K562 (cell line): ENCODE data around the gene ZCCHC8. TPM values are rescaled to one million over a fixed set of nuclear protein-coding genes. Genes with fewer than 3 reads are reported as not detected.
"Not testable (repeated sequence)": the region's sequence is repeated elsewhere in the genome, so short reads cannot be mapped to it uniquely, and the experiment has no call there.

Experiments used
- ATAC-seq: fragments of 200-7000 bp; cut with Tn5 transposase; 3 replicates; pipeline ENCODE4 v1.9.1; 2020; ENCODE audit warnings: moderate library complexity
- BruUV-seq: library from RNA; stranded (reverse); fragments of 400-500 nt; replicated peaks from 2 replicates; lab custom pipeline; 2021; lab: Mats Ljungman, UMichigan
- CTCF ChIA-PET: fragments of 300-600 bp; formaldehyde crosslinking; extraction: SDS; loops from one replicate; lab custom pipeline; 2021; ENCODE audit warnings: low intra/inter-chr PET ratio; lab: Yijun Ruan, JAX
- POLR2A ChIA-PET: fragments of 300-600, 350-650 bp; sonication (Branson Sonifier 250); formaldehyde crosslinking; extraction: SDS; loops from one replicate; lab custom pipeline; 2021; ENCODE audit warnings: antibody characterized with exemption, inconsistent platforms; lab: Yijun Ruan, JAX
- DNase-seq, 4 experiments: peaks; one replicate each; pipeline versions ENCODE4 v3.0.0 to v3.0.0-alpha.2; 2011 to 2018; ENCODE audit warnings: low spot score in 3 of 4, mixed read lengths in 3 of 4; ENCODE audit errors: extremely low read depth in 1 of 4
- FAIRE-seq: peaks from 2 replicates; lab custom pipeline; 2011; peaks lifted over from hg19 to GRCh38; lab: Jason Lieb, UNC
- H2AFZ ChIP-seq: 2 replicates; pipeline ENCODE4 v1.6.0; 2011; ENCODE audit warnings: low read depth, low read length, control low read depth, inconsistent platforms
- H3K27ac ChIP-seq: fragments of 200-600 bp; 3 replicates; pipeline ENCODE4 v1.8.0; 2011; ENCODE audit warnings: low read depth, mild to moderate bottlenecking, control low read depth, inconsistent platforms, low read length, moderate library complexity, mixed read lengths; ENCODE audit errors: extremely low read depth
- H3K27me3 ChIP-seq, 2 experiments: fragments of 300-600 bp in 1 of 2; 2 replicates in 1 of 2; 3 replicates in 1 of 2; pipeline versions ENCODE4 v1.6.0 to v1.8.0; 2011; ENCODE audit warnings: inconsistent platforms in 2 of 2, low read length in 2 of 2, mild to moderate bottlenecking in 1 of 2, mixed read lengths in 1 of 2, moderate library complexity in 1 of 2; ENCODE audit not compliant: control insufficient read depth in 2 of 2, insufficient read depth in 2 of 2
- H3K36me3 ChIP-seq: fragments of 300-600 bp; 3 replicates; pipeline ENCODE4 v1.8.0; 2011; ENCODE audit warnings: mild to moderate bottlenecking, low read length, inconsistent platforms; ENCODE audit not compliant: control insufficient read depth, insufficient read depth
- H3K4me1 ChIP-seq, 2 experiments: fragments of 200-600 bp in 1 of 2; replicated peaks in 1 of 2; 2 replicates in 1 of 2; 3 replicates in 1 of 2; pipeline versions ENCODE4 v1.5.1 to v1.8.0; 2011; ENCODE audit warnings: inconsistent platforms in 2 of 2, low read length in 2 of 2, mild to moderate bottlenecking in 1 of 2, mixed read lengths in 1 of 2, moderate library complexity in 1 of 2; ENCODE audit not compliant: control insufficient read depth in 2 of 2, insufficient read depth in 2 of 2
- H3K4me2 ChIP-seq: 2 replicates; pipeline ENCODE4 v1.6.1; 2011; ENCODE audit warnings: low read length, control low read depth, inconsistent platforms, mixed read lengths; ENCODE audit not compliant: insufficient read depth
- H3K4me3 ChIP-seq: fragments of 200-600 bp; sonication (generic), shearing (Covaris generic); 2 replicates; pipeline ENCODE4 v1.5.1; 2016; ENCODE audit warnings: control low read depth, inconsistent platforms
- H3K79me2 ChIP-seq: fragments of 200-600 bp; 3 replicates; pipeline ENCODE4 v1.8.0; 2011; ENCODE audit warnings: low read length, inconsistent platforms; ENCODE audit not compliant: control insufficient read depth, insufficient read depth
- H3K9ac ChIP-seq, 2 experiments: 2 replicates each; pipeline versions ENCODE4 v1.6.0 to v1.6.1; 2011; ENCODE audit warnings: low read depth in 2 of 2, low read length in 2 of 2, control low read depth in 1 of 2, inconsistent platforms in 1 of 2, mild to moderate bottlenecking in 1 of 2, mixed read lengths in 1 of 2; ENCODE audit not compliant: insufficient read depth in 1 of 2
- H3K9me1 ChIP-seq: one replicate; pipeline ENCODE4 v1.6.0; 2011; ENCODE audit warnings: inconsistent platforms, mild to moderate bottlenecking, low read length, moderate library complexity; ENCODE audit not compliant: control insufficient read depth, insufficient read depth
- H3K9me3 ChIP-seq: replicated peaks from 2 replicates; pipeline ENCODE4 v1.5.1; 2011; ENCODE audit warnings: low read depth, low read length, inconsistent platforms; ENCODE audit not compliant: control insufficient read depth, insufficient read depth
- H4K20me1 ChIP-seq: replicated peaks from 2 replicates; pipeline ENCODE4 v1.6.1; 2011; ENCODE audit warnings: low read length, inconsistent platforms, mixed read lengths; ENCODE audit not compliant: control insufficient read depth, insufficient read depth
- ARID1B ChIP-seq: fragments of 450-650 bp; IDR thresholded peaks from 2 replicates; pipeline ENCODE4 v1.6.1; 2016; ENCODE audit warnings: antibody characterized with exemption, mild to moderate bottlenecking, inconsistent platforms
- CREB1 ChIP-seq, 2 experiments: sonication (generic) in 1 of 2; formaldehyde crosslinking in 1 of 2; IDR thresholded peaks; 2 replicates each; pipeline versions ENCODE4 v1.6.1 to v1.8.0; 2012 to 2022; ENCODE audit warnings: inconsistent platforms in 1 of 2, mild to moderate bottlenecking in 1 of 2, missing genetic modification reagents in 1 of 2, moderate library complexity in 1 of 2
- CREM ChIP-seq: IDR thresholded peaks from 2 replicates; pipeline ENCODE4 v1.6.1; 2014; ENCODE audit warnings: antibody characterized with exemption, low read depth
- FOSL1 ChIP-seq: fragments of 200-800 bp; sonication (Bioruptor generic); conservative IDR thresholded peaks from 2 replicates; pipeline ENCODE4 v1.6.1; 2016; ENCODE audit warnings: missing genetic modification characterization, missing compliant biosample characterization
- JUN ChIP-seq, 2 experiments: sonication (generic) in 1 of 2; formaldehyde crosslinking in 1 of 2; IDR thresholded peaks; 2 replicates each; pipeline versions ENCODE4 v1.6.1 to v1.8.0; 2012 to 2022; ENCODE audit warnings: borderline replicate concordance in 2 of 2, mild to moderate bottlenecking in 2 of 2, improper control_type of control experiment in 1 of 2, low read depth in 1 of 2, low read length in 1 of 2, missing genetic modification reagents in 1 of 2
- KDM1A ChIP-seq, 2 experiments: fragments of 450-650 bp; IDR thresholded peaks; 2 replicates each; pipeline ENCODE4 v1.6.1; 2016; ENCODE audit warnings: mild to moderate bottlenecking in 2 of 2
- MEIS2 ChIP-seq: fragments of 450-650 bp; IDR thresholded peaks from 2 replicates; pipeline ENCODE4 v1.6.1; 2014; ENCODE audit warnings: mild to moderate bottlenecking; ENCODE audit not compliant: partially characterized antibody
- TEAD4 ChIP-seq, 2 experiments: sonication (generic) in 1 of 2; formaldehyde crosslinking in 1 of 2; IDR thresholded peaks; 2 replicates each; pipeline versions ENCODE4 v1.6.1 to v1.8.0; 2012 to 2022; ENCODE audit warnings: borderline replicate concordance in 1 of 2, inconsistent platforms in 1 of 2, low read length in 1 of 2, mild to moderate bottlenecking in 1 of 2, missing genetic modification reagents in 1 of 2
- WGBS: fragments of 100-300 bp; shearing (Covaris generic); methylation state at CpG from one replicate; pipeline ENCODE4 v1.1.6; 2016; ENCODE audit warnings: low coverage, mixed read lengths; ENCODE audit not compliant: insufficient coverage; ENCODE audit errors: missing lambda C conversion rate; 5-methylcytosine and 5-hydroxymethylcytosine counted together
- in situ Hi-C: fragments of 300-500 bp; cut with MboI; formaldehyde crosslinking; loops from 4 replicates; pipeline ENCODE4 v1.15.0; 2018; ENCODE audit warnings: inconsistent platforms, mixed read lengths
- intact Hi-C: fragments of 100-400 bp; cut with micrococcal nuclease; formaldehyde crosslinking; loops from 2 replicates; pipeline ENCODE4 v1.14.2; 2022
- polyA plus RNA-seq, 8 experiments: library from polyadenylated mRNA; depleted of rRNA in 4 of 8; stranded (reverse) in 5 of 8; unstranded in 3 of 8; fragments of >200 nt; fragmentation: Nextera tagmentation in 2 of 8; fragmentation: Illumina TruSeq in 1 of 8; extraction: Ambion mirVana in 2 of 8; extraction: Trizol in 1 of 8; gene quantifications; 2 replicates each; pipeline versions ENCODE4 v1.2.1 to v1.2.3, GENCODE V29; 2011 to 2014; ENCODE audit warnings: inconsistent platforms in 1 of 8, missing spikeins in 1 of 8
- total RNA-seq, 7 experiments: library from RNA; depleted of rRNA in 6 of 7; stranded (reverse); fragments of >200 nt in 6 of 7; fragmentation: Illumina TruSeq in 2 of 7; extraction: Trizol in 2 of 7; gene quantifications; 2 replicates each; pipeline versions ENCODE4 v1.2.1 to v1.2.3, GENCODE V29; 2011 to 2021; ENCODE audit warnings: low replicate concordance in 1 of 7
- TF ChIP-seq, protein P1 (sequence below), 2 experiments: fragments of 450-650 bp; IDR thresholded peaks; 2 replicates each; pipeline ENCODE4 v1.6.1; 2016; ENCODE audit warnings: mild to moderate bottlenecking in 2 of 2, borderline replicate concordance in 1 of 2, low read depth in 1 of 2, moderate library complexity in 1 of 2

The ZCCHC8 gene
- total and polyA plus RNA-seq, 9 of the 15 experiments (the other 6 are each of a cell fraction or from before 2014, with no cell fraction given) = 14.8 to 50.9 (median 34.1) TPM

DNA sequence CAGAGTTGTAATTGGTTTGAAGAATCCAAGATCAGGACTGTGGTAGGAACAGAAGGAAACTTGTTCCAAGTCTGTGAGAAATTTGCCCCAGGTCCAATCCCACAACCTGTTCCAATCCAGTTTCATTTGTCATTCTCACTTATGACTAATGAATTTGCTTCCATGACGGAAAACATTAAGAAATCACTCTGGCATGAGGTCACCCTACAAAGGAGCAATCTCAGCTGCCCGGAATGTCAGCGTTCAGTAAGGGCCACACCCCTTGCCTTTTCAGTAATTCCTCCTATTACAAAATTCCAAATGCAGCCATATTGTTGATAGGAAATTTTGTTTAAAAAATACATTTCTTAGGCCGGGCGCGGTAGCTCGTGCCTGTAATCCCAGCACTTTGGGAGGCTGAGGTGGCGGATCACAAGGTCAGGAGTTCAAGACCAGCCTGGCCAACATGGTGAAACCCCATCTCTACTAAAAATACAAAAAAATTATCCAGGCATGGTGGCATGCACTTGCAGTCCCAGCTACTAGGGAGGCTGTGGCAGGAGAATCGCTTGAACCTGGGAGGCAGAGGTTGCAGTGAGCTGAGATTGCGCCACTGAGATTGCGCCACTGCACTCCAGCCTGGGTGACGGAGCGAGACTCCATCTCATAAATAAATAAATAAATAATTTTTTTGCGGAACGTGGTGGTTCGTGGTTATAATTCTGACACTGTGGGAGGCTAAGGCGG, 36.3 kb downstream of the ZCCHC8 start:
- H3K4me3 ChIP-seq; in situ Hi-C loops; H3K36me3 ChIP-seq; H3K9me3 ChIP-seq; H3K9me1 ChIP-seq; H3K4me2 ChIP-seq; H3K27ac ChIP-seq; BruUV-seq; intact Hi-C loops; H3K9ac ChIP-seq; CTCF ChIA-PET; H3K4me1 ChIP-seq; DNase-seq; ATAC-seq; FAIRE-seq; H3K79me2 ChIP-seq; H3K27me3 ChIP-seq; H4K20me1 ChIP-seq; H2AFZ ChIP-seq; TF ChIP-seq JUN, TEAD4 (CRISPR knock-in tag; IDR thresholded peaks at IDR 0.05; ENCODE audit: borderline replicate concordance): not testable (repeated sequence)
- POLR2A ChIA-PET = interaction anchor here (0.7 to 2.2 kb wide), 3 partner anchors 15 to 1047 kb away, joined by 4 to 7 read pairs (median 4); no protein-coding TSS in a partner anchor
- WGBS = 66% methylated on average over 17 of the region's 17 CpGs
- TF ChIP-seq JUN (IDR thresholded peaks at IDR 0.05; ENCODE audit: borderline replicate concordance, low read depth, low read length) = peak; percentile 78
- TF ChIP-seq CREM = peak; percentile 35; the same call in 1 of the 2 replicates
- peak; percentile 53; the same call in 1 of the 2 replicates for TF ChIP-seq CREB1 (IDR thresholded peaks at IDR 0.05)
- TF ChIP-seq CREB1 (CRISPR knock-in tag; IDR thresholded peaks at IDR 0.05) = peak; percentile 65
- TF ChIP-seq MEIS2 = peak; percentile 4
- peak; percentile 53 to 83 for TF ChIP-seq KDM1A (IDR thresholded peaks at IDR 0.05)
- TF ChIP-seq ARID1B = 0 out of 2 replicates have a peak, but pooled peaks have one; percentile 11
- TF ChIP-seq, protein P1, sequence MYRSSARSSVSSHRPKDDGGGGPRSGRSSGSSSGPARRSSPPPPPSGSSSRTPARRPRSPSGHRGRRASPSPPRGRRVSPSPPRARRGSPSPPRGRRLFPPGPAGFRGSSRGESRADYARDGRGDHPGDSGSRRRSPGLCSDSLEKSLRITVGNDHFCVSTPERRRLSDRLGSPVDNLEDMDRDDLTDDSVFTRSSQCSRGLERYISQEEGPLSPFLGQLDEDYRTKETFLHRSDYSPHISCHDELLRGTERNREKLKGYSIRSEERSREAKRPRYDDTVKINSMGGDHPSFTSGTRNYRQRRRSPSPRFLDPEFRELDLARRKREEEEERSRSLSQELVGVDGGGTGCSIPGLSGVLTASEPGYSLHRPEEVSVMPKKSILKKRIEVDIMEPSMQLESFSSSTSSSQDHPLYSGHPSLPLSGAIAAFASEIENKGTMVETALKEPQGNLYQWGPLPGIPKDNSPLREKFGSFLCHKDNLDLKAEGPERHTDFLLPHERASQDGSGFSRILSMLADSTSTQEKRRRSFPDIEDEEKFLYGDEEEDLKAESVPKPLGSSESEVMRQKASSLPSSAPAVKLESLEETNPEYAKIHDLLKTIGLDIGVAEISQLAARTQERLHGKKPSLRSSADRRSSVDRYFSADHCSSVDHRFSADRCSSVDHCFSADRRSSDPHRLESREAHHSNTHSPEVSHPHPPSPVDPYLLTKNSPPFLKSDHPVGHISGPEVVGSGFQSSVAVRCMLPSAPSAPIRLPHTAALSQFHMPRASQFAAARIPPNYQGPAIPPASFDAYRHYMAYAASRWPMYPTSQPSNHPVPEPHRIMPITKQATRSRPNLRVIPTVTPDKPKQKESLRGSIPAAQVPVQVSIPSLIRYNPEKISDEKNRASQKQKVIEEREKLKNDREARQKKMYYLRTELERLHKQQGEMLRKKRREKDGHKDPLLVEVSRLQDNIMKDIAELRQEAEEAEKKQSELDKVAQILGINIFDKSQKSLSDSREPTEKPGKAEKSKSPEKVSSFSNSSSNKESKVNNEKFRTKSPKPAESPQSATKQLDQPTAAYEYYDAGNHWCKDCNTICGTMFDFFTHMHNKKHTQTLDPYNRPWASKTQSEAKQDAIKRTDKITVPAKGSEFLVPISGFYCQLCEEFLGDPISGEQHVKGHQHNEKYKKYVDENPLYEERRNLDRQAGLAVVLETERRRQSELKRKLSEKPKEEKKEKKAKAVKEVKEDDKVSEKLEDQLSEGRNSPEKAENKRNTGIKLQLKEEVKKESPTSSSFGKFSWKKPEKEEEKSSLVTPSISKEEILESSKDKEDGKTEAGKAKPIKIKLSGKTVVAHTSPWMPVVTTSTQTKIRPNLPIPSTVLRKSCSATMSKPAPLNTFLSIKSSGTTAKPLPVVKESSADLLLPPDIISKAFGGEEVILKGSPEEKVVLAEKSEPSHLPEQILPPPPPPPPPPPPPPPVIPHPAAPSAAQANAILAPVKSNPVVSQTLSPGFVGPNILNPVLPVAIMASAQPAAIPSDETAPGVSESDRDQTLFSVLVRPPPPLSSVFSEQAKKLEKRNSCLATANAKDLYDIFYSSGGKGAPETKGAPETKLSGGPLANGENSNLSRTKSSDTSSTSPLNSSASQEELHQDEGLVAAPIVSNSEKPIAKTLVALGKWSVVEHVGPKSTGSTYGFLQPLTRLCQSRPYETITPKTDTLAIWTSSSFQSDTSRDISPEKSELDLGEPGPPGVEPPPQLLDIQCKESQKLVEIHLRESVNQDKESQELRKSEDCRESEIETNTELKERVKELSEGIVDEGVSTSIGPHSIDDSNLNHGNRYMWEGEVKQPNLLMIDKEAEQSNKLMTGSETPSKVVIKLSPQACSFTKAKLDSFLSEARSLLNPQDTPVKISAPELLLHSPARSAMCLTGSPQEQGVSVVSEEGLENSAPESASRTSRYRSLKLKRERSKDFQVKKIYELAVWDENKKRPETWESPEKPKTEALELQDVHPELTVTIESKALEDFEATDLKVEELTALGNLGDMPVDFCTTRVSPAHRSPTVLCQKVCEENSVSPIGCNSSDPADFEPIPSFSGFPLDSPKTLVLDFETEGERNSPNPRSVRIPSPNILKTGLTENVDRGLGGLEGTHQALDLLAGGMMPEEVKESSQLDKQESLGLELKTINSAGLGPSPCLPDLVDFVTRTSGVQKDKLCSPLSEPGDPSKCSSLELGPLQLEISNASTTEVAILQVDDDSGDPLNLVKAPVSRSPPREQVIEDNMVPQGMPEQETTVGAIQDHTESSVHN (IDR thresholded peaks at IDR 0.05; ENCODE audit: borderline replicate concordance in 1 of 2, low read depth in 1 of 2) = 0 out of 4 replicates have a peak, but pooled peaks of 1 of the 2 experiments have one; percentile 37
- TF ChIP-seq TEAD4 (IDR thresholded peaks at IDR 0.05; ENCODE audit: low read length) = peak; percentile 51
- peak; percentile 65 for TF ChIP-seq FOSL1
